IPS-20b (cell line): ENCODE measurements around the gene USP38.
"Not testable (repeated sequence)": the region's sequence is repeated elsewhere in the genome, so short reads cannot be mapped to it uniquely, and the experiment has no call there.

ENCODE experiments used
- H3K27ac ChIP-seq: one replicate; pipeline ENCODE4 v1.5.1; 2013; ENCODE audit warnings: low read length
- H3K27me3 ChIP-seq: 2 replicates; pipeline ENCODE4 v1.6.1; 2013; ENCODE audit warnings: mild to moderate bottlenecking, low read length, inconsistent platforms; ENCODE audit not compliant: insufficient read depth
- H3K36me3 ChIP-seq: 2 replicates; pipeline ENCODE4 v1.6.1; 2013; ENCODE audit warnings: low read depth, mild to moderate bottlenecking, inconsistent platforms, low read length, moderate library complexity; ENCODE audit not compliant: insufficient read depth
- H3K4me1 ChIP-seq: 2 replicates; pipeline ENCODE4 v1.6.1; 2013; ENCODE audit warnings: mild to moderate bottlenecking, control low read depth, inconsistent platforms, low read length, moderate library complexity; ENCODE audit not compliant: insufficient read depth
- H3K4me3 ChIP-seq: 2 replicates; pipeline ENCODE4 v1.5.1; 2013; ENCODE audit warnings: mild to moderate bottlenecking, low read length, inconsistent platforms
- H3K9ac ChIP-seq: 2 replicates; pipeline ENCODE4 v1.6.1; 2013; ENCODE audit warnings: low read depth, mild to moderate bottlenecking, inconsistent platforms, low read length, moderate library complexity
- H3K9me3 ChIP-seq: 2 replicates; pipeline ENCODE4 v1.6.1; 2013; ENCODE audit warnings: mild to moderate bottlenecking, low read depth, low read length, inconsistent platforms; ENCODE audit not compliant: insufficient read depth

Gene USP38

DNA sequence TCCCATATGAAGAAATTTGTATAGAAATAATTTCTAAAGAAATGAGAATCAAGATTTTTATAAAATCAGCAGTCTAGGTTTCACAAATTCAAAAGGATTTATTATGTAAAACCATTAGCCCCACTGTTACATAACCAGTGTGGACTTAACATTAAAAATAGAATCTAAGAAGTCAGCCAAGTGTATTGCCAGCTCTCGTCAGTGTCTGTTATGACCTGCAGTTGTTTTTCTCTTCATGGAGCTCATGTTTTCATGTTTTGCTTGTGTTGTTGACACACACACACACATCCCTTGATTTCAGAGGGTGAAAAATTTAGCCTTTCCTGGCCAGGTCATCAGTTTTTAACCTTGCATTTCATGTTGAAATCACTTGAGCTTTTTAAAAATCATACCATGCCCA is 39.5 kb downstream of the USP38 start:
- Histone ChIP-seq H3K9me3 (no peaks in the 10 kb centered on the region), H3K9ac (no peak overlapping the region), H3K36me3 (peaks cover 6% of the 10 kb centered on the region)

DNA sequence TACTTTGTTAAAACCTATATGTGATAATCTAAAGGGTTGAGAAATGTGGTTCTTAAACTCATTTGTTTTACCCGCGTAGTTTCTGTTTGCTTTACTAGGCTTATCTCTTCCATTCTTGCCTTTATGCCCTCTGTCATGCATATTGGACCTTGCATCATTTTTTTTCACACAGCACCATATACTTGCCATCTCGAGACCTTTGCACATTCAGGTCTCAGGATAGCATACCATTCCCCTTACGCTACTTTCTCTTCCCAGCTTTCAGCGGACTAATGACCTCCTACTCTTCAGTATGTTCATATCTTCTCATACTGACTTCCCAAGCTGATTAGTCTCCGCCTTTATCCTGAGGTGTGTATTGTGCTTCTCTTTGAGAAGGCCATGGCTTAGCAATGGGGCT is 40.5 kb downstream of the USP38 start:
- Histone ChIP-seq H3K9ac (no peak overlapping the region), H3K36me3 (peaks cover 5% of the 10 kb centered on the region), H3K4me1 (no peaks in the 10 kb centered on the region), H3K4me3 (no peak overlapping the region), H3K27ac (no peak overlapping the region), H3K9me3 (no peaks in the 10 kb centered on the region), H3K27me3 (no peaks in the 10 kb centered on the region)

More for the DNA sequence above, 39.5 kb downstream of the USP38 start:
- H3K4me3 ChIP-seq, result no peak overlapping the region
- no peaks in the 10 kb centered on the region for H3K27me3 ChIP-seq
- no peak overlapping the region for H3K27ac ChIP-seq
- H3K4me1 ChIP-seq, result no peaks in the 10 kb centered on the region

DNA sequence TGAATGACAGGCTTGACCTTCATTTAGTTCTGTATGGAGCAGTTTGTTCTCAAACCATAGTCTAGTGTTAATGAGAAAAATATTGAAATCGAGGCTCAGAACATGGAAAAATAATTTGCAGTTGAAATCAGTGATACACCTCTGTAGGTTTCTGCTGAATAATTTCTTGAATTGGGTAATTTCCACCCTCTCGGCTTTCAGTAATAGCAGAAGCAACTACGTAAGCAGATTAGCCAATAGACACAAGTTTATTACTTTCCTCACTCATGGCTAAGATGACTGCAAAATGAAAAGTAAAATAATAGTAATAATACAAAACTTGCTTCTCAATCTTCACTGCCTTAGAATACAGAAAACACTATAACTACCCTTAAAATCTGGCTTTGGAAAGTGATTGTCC is 46.0 kb downstream of the USP38 start:
- Histone ChIP-seq H3K27ac (no peak overlapping the region), H3K4me1 (no peaks in the 10 kb centered on the region), H3K36me3 (no peaks in the 10 kb centered on the region), H3K9ac (no peak overlapping the region), H3K9me3 (no peaks in the 10 kb centered on the region), H3K27me3 (no peaks in the 10 kb centered on the region), H3K4me3 (no peak overlapping the region)

DNA sequence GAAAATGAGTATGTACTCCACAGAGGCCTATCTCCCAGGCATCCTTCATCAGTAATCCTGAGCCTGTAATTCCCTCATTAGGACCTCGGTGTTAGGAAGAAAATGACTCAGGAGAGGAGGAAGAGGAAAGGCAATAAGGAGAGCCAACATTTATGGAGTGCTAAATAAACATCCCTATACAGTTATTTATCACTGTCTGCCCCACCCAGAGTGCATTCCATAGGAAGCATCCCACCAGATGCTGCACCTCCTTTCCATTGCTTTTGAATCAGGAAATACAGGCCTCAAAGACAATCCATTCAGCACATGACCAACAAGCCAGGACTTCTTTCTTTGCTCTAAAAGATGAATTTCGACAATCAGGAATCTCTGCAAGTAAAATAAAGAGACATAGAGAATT is 47.6 kb downstream of the USP38 start:
- no peaks in the 10 kb centered on the region for H3K36me3 ChIP-seq
- H3K27me3 ChIP-seq, result no peaks in the 10 kb centered on the region
- H3K27ac ChIP-seq, result no peak overlapping the region
- H3K9ac ChIP-seq, result no peak overlapping the region
- H3K4me3 ChIP-seq, result no peak overlapping the region
- no peaks in the 10 kb centered on the region for H3K9me3 ChIP-seq
- no peaks in the 10 kb centered on the region for H3K4me1 ChIP-seq

DNA sequence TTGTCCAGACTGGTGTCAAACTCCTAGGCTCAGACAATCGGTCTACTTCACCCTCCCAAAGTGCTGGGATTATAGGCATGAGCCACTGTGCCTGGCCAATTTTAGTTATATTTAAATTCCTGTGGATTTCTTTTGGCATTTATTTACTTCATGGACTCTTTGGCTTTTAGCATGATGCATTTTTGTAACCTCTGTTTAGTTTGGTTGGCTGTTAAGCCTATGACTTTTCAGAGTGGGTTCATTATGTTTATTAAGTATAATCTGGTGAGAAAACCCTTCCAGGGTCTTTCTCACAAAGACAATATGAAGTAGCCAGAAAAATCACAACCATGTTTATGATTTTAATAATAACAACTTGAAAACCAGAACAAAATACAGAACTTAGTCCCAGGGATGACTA is 49.4 kb downstream of the USP38 start:
- H3K27ac ChIP-seq, result no peak overlapping the region
- no peaks in the 10 kb centered on the region for H3K9me3 ChIP-seq
- H3K9ac ChIP-seq, result no peak overlapping the region
- H3K4me3 ChIP-seq, result no peak overlapping the region
- no peaks in the 10 kb centered on the region for H3K4me1 ChIP-seq
- H3K27me3 ChIP-seq, result no peaks in the 10 kb centered on the region
- no peaks in the 10 kb centered on the region for H3K36me3 ChIP-seq

DNA sequence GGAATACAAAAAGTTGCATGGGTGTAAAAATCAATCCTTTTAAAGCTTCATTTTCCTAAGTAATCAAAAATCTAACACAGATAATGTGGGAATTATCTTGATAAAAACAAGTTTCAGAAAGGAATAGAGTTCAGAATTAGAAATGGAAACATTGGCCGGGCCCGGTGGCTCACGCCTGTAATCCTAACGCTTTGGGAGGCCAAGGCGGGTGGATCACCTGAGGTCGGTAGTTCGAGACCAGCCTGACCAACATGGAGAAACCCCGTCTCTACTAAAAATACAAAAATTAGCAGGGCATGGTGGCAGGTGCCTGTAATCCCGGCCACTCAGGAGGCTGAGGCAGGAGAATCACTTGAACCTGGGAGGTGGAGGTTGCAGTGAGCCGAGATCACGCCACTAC is 52.5 kb downstream of the USP38 start:
- not testable (repeated sequence) for H3K36me3 ChIP-seq, H3K9me3 ChIP-seq, H3K4me1 ChIP-seq, H3K27me3 ChIP-seq, H3K27ac ChIP-seq, H3K4me3 ChIP-seq, H3K9ac ChIP-seq

DNA sequence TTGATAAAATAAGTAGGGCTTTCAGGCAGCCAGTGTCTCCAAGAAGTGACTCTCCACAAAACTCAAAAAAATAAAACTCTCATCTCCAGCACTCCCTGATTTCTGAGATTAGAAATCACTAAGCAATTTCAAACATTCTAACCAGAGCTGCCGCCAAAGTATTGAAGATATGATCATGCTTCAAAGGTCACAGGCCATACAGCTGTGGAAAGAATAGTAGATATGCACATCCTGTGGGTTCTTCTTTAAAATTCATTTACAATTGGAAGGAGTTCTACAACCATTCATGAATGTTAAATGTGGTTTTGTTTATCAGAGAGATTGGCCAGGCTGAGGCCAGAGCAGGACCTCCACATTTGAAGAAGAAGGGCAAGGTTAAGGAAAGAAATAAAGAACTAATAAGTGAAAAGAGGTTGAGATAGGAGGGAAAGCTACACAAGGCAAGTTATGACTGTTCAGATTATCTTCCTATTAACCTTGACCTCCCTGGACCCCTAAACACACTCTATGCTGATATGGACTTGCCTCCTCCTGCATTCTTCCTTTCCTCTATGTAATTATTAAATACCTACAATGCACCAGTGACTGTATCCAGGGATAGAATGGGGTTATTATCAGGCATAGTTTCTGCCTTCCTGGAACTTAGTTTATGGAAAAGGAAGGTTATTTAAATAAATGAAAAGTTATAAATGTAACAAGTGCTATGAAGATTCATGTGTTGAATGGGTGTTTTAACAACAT is 56.4 kb downstream of the USP38 start:
- H3K27ac ChIP-seq, result no peak overlapping the region
- no peaks in the 10 kb centered on the region for H3K4me1 ChIP-seq
- H3K9me3 ChIP-seq, result peaks cover 11% of the 10 kb centered on the region; the same call in 1 of the 2 replicates
- H3K4me3 ChIP-seq, result no peak overlapping the region
- no peaks in the 10 kb centered on the region for H3K36me3 ChIP-seq
- H3K27me3 ChIP-seq, result no peaks in the 10 kb centered on the region
- no peak overlapping the region for H3K9ac ChIP-seq

DNA sequence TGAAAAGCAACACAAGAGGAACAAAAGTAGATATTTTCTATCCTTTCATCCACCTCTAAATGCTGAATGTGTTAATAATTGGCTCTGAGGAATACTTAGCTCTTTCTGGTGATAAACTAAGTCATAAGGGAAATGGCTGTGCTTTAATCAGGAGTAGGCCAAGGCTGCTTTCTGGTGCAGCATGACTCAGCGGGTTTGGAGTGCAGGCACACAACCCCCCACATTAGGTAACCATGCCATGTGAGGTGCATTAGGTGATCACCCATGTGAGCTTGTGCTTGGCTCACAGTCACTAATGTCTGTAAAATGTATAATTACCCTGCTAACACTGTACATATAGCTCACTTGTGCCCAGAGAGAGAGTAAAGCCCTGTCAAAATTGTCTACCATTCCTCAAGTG is 57.2 kb downstream of the USP38 start:
- Histone ChIP-seq H3K4me3 (no peak overlapping the region), H3K27ac (no peak overlapping the region), H3K9ac (no peak overlapping the region), H3K27me3 (no peaks in the 10 kb centered on the region), H3K36me3 (no peaks in the 10 kb centered on the region), H3K9me3 (peaks cover 11% of the 10 kb centered on the region; the same call in 1 of the 2 replicates), H3K4me1 (no peaks in the 10 kb centered on the region)

DNA sequence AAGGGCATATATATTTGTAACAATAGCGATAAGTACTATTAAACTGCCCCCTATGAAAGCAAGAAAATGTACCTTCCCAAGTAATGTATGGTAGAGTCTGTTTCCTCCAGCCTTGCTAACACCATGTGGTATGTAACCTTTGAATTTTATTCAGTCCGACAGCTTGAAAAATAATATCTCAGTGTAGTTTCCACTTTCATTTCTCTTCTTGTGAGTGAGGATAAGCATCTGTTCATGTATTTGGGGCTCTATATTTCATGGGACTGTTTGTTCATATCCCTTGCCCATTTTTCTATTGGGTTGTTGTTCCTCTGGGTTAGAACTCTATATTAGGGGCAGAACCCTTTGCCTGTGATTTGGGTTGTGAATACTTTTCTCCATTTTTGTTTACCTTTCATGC is 58.3 kb downstream of the USP38 start:
- Histone ChIP-seq H3K36me3 (no peaks in the 10 kb centered on the region), H3K9me3 (peaks cover 11% of the 10 kb centered on the region; the same call in 1 of the 2 replicates), H3K27me3 (no peaks in the 10 kb centered on the region), H3K27ac (no peak overlapping the region), H3K4me1 (no peaks in the 10 kb centered on the region), H3K4me3 (no peak overlapping the region), H3K9ac (no peak overlapping the region)

DNA sequence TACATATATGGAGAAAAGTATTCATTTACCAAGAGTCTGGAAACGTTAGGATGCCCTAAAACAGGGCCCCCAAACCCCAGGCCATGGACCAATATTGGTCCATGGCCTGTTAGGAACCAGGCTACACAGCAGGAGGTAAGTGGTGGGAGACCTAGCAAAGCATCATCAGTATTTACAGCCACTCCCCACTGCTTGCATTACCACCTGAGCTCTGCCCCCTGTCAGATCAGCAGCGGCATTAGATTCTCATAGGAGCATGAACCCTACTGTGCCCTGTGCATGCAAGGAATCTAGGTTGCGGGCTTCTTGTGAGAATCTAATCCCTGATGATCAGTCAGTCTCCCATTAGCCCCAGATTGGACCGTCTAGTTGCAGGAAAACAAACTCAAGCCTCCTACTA is 62.3 kb downstream of the USP38 start:
- Histone ChIP-seq H3K9me3 (peaks cover 7% of the 10 kb centered on the region; the same call in 1 of the 2 replicates), H3K27me3 (no peaks in the 10 kb centered on the region), H3K27ac (no peak overlapping the region), H3K36me3 (no peaks in the 10 kb centered on the region), H3K4me1 (no peaks in the 10 kb centered on the region; the same call in 1 of the 2 replicates), H3K9ac (no peak overlapping the region), H3K4me3 (no peak overlapping the region)

DNA sequence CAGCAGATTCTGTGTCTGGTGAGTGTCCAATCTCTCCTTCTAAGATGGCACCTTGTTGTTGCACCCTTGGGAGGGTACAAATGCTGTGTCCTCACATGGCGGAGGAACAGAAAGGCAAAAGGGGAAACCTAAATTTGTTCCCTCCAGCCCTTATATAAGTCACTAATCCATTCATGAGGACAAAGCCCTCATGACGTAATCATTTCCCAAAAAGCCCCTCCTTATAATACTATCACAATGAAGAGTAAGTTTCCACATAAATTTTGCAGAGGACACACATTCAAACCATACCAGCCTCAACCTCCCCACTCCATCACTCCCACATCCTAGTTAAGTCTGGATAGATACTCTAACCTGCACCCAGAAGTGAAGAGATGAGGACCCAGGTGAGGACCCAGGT is 63.1 kb downstream of the USP38 start:
- Histone ChIP-seq H3K9me3 (no peaks in the 10 kb centered on the region), H3K4me3 (no peak overlapping the region), H3K4me1 (no peaks in the 10 kb centered on the region; the same call in 1 of the 2 replicates), H3K9ac (no peak overlapping the region), H3K36me3 (no peaks in the 10 kb centered on the region), H3K27ac (no peak overlapping the region), H3K27me3 (no peaks in the 10 kb centered on the region)

DNA sequence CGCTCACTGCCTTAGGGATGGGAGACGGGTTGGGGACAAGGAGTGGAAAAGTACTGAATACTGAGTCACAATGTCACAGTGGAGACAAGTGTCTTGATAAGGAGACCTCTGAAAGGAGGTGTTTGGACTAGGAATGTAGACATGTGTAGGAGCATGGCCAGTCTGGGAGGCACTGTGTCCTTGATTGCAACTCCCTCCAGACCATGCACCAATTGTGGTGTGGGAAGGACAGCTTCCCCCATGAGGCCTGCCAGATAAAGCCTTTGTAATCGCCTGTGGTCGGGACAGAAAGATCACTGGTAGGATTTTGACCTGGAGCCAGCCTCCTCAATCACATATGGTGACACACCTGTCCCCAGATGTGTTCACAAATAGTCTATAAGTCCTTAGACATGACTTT is 64.1 kb downstream of the USP38 start:
- no peaks in the 10 kb centered on the region for H3K27me3 ChIP-seq
- no peak overlapping the region for H3K27ac ChIP-seq
- H3K36me3 ChIP-seq, result no peaks in the 10 kb centered on the region
- no peaks in the 10 kb centered on the region for H3K9me3 ChIP-seq
- no peak overlapping the region for H3K9ac ChIP-seq
- no peaks in the 10 kb centered on the region; the same call in 1 of the 2 replicates for H3K4me1 ChIP-seq
- H3K4me3 ChIP-seq, result no peak overlapping the region
